ENCODE results near the gene OOSP1.
"Not testable (repeated sequence)": the region's sequence is repeated elsewhere in the genome, so short reads cannot be mapped to it uniquely, and the experiment has no call there.

The OOSP1 gene

GRCh38 chr11:59962107-59962482, 23.9 kb downstream of the OOSP1 start:
- no peak for DNase-seq

GRCh38 chr11:59963733-59964132, 25.5 kb downstream of the OOSP1 start, which contains the start of gene OOSP4A:
TSS of gene OOSP4A (plus strand) at chr11:59964033. CDS start at chr11:59964033, 0 bp downstream.
- DNase-seq, result no peak

DNA sequence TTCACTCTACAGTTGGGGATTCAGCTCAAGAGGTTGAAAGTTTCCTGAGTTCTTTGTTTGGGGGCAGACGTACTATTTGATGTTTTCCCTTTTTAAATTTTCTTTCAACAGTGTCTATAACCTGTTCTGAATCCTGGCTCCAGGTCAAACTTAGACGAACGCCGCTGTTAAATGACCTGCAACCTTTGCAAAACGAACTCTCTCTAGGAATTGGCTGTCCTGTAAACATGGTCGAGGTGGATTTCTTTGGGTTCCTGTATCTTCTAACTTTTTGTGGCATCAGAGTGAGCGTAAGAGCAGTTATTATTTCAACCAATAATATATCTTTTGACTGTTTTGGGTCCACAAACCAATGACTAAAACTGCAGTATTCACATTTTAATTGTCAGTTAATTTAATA, 27.2 kb downstream of the OOSP1 start:
- DNase-seq, result no peak

DNA sequence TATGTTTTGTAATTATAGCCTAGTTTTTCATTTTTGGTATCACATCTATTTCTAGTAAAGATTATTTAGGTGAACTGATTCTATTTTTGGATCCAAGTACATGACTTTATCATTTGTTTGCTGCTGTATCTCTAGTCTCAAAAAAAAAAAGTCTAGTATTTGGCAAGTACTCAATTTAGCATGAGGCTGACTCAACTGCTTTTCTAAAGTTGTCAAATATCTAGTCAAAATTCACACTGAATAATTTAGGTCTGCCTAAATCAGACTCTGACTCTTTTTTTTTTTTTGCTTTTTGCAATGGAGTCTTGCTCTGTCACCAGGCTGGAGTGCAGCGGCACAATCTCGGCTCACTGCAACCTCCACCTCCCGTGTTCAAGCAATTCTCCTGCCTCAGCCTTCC, 28.0 kb downstream of the OOSP1 start:
- no peak for DNase-seq

DNA sequence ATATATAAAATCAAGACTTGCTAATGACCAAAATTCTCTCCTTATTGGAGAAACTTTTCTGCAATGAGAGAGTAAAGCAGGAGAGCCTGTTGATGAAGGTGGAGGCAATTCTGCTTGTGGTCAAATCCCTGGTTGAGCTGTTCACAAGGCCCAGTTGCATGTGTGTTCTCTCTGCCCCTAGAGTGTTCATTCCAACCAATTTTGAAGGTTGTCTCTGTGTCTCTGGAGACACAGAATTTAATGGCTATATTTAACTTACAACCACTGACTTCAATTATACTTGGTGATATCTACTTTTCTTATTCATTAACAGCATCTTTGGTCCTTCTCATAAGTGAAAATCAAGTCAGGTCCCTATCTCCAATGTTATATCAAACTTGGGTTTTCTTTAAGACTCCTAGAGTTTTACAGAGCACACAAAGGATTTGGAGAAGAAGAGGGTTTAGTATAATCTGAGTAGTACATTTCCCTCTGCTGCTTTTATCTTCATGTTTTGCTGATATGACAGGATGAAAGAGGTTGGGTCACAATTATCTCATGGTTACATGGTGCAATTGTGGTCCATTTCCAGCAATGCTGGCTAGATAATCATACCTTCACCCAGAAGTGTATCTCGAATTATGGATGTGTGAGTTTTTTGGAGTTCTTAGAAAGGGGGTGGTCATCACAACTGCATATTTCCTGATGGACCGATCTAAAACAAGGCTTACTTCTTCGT, 29.6 kb downstream of the OOSP1 start:
- no peak for DNase-seq

DNA sequence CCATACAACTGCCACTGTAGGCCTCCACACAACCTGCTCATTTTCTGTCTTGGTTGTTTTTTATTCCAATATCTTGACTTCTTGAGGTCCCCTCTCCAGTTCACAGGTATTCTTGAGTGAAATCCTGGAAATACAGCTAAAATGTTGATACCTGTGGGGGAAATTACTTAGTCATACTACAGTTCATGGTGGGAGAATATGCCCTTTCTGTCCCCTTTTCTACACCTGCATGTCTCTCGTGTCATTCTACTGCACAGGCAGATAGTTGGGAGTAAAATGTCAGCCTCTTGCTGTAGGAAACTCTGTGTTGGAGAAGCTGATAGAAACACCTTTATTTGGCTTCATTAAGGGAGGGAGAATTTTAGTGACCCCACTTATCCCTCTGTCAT, 30.2 kb downstream of the OOSP1 start:
- no peak for DNase-seq

GRCh38 chr11:59973097-59973496, 34.9 kb downstream of the OOSP1 start:
- DNase-seq, result no peak

GRCh38 chr11:59981106-59981770, 43.0 kb downstream of the OOSP1 start:
- no peak for DNase-seq

DNA sequence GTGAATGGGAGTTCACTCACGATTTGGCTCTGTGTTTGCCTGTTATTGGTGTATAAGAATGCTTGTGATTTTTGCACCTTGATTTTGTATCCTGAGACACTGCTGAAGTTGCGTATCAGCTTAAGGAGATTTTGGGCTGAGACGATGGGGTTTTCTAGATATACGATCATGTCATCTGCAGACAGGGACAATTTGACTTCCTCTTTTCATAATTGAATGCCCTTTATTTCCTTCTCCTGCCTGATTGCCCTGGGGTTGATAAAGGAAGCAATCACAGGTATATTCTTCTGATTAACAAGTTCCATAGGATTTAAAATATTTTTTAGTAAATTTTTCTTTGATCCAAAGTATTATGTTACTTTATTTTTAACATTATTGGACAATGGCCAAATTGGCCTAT, 43.8 kb downstream of the OOSP1 start:
- DNase-seq, result not testable (repeated sequence)

- DNase-seq, result no peak
Measured at GRCh38 chr11:59983212-59983611, 45.0 kb downstream of the OOSP1 start.

- DNase-seq, result no peak
Measured at GRCh38 chr11:59984368-59984767, 46.1 kb downstream of the OOSP1 start.

DNA sequence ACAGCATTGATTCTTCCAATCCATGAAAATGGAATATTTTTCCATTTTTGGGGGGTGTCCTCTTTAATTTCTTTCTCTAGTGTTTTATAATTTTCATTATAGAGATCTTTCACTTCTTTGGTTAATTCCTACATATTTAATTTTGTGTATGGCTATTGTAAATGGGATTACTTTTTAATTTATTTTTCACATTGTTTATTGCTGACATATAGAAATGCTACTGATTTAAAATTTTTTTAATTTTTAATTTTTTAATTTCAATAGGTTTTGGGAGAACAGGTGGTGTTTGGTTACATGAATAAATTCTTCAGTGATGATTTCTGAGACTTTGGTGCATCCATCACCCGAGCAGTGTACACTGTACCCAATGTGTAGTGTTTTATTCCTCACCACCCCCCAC, 52.2 kb downstream of the OOSP1 start:
- DNase-seq, result no peak

DNA sequence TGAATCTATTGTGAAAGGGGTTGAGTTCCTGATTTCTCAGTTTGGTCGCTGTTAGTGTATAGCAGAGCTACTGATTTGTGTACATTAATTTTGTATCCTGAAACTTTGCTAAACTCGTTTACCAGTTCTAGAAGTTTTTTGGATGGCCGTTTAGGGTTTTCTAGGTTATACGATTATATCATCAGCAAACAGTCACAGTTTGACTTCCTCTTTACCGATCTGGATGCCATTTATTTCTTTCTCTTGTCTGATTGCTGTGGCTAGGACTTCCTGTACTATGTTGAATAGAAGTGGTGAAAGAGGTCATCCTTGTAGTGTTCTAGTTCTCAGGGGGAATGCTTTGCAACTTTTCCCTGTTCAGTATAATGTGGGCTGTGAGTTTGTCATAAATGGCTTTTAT, 54.2 kb downstream of the OOSP1 start:
- no peak for DNase-seq

GRCh38 chr11:59997800-59998199, 59.6 kb downstream of the OOSP1 start:
- DNase-seq, result no peak

- DNase-seq, result no peak
Measured at GRCh38 chr11:59999691-60000090, 61.5 kb downstream of the OOSP1 start.

GRCh38 chr11:60003729-60004128, 65.5 kb downstream of the OOSP1 start:
- DNase-seq, result no peak

DNA sequence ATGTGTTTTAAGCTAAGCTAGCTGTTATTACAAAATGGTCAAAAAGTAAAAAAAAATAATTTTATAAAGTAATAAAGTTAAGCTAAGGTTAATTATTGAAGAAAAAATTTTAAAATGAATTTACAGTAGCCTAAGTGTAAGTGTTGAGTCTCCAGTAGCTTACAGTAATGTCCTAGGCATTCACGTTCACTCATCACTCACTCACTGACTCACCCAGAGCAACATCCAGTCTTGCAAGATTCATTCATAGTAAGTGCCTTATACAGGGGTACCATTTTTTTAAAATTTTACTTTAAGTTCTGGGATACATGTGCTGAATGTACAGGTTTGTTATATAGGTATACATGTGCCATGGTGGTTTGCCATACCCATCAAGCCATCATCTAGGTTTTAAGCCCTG, 67.1 kb downstream of the OOSP1 start:
- no peak for DNase-seq
